Inflammatory macrophage treated with lipopolysaccharide for 1 hour (primary cell): ENCODE results near the gene EFHC2.

ENCODE experiments used
- DNase-seq, 2 donors: peaks; one replicate each; pipeline ENCODE4 v3.0.0-alpha.2; 2020 to 2022

EFHC2 gene, protein sequence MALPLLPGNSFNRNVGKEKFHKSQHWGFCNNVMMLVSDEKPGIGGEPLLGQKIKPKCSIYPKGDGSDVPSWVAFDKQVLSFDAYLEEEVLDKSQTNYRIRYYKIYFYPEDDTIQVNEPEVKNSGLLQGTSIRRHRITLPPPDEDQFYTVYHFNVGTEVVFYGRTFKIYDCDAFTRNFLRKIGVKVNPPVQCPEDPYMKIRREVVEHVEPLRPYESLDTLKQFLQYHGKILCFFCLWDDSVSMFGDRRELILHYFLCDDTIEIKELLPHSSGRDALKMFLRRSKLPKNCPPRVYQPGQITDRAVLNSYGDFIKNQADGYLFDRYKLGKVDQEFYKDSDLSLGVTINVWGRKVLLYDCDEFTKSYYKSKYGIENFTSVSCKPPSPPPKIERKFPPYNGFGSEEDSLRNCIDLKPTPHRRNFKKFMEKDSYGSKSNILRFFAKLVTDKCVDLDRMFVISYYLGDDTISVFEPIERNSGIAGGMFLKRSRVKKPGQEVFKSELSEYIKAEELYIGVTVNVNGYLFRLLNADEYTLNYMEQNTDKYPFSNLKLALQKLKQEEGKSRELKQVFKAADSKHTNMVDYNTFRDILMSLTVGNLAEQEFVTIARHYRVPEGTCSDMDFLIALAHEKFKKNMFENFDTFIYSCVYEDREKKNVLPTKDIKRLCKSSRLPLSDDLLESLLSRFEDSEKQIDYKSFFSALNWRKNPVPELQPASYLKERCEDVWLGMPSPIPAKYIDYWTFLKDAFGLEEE

DNA sequence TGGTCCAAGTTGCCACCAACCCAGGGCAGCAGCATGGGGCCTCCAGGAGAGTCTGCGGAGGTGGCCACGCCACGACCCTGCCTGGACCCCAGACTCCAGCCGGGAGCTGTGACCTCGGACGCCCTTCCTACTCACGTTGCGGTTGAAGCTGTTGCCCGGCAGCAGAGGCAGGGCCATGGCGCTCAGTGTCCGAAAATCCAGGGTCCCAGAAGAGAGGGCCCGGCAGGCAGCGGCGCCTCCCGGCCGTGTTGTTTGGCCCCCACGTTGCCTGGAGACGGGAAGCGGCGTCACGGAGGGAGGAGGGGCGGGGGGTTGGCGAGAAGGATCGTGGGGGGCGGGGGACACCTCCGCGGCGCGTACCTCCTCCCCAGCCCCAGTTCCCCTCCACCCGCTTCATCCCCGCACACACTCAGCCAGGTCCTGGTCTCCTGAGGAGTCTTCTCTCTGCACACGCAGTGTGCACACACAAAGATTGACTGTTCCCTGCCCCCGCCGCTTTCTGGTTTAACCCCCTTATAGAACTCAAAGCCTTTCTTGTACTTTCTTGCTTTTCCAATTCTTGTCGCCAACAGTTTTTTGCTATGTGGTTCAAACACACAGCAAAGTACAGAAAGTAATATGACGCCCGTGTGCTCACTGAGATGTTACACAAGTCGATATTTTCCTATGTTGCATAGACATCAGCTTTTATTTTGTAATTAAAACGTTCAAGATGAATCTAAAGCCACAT is at the start of gene EFHC2:
TSS of gene EFHC2 (minus strand) at position 261 of the 730 bp plus-strand sequence. CDS start at position 177, 84 bp downstream.
- peak; percentile 71 to 74 for DNase-seq

DNA sequence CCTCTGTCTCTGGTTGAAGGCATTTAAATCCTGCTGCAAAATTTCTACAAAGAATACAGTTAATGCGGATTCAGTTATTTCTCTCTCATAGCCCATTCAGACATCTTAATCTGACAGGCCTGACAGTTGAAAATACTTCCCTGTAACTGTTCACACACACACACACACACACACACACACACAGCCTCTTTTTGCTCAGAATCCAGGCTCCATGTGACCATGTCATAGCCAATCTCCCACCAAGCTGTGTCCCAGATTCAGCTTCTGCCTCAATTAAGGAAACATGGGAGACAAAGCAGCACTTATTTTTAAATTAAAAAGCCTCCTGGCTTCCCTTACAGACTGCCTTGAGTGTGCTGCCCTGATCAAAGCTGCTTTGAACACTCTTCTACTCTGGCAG is 49.3 kb upstream of the EFHC2 start:
- DNase-seq: no peak

DNA sequence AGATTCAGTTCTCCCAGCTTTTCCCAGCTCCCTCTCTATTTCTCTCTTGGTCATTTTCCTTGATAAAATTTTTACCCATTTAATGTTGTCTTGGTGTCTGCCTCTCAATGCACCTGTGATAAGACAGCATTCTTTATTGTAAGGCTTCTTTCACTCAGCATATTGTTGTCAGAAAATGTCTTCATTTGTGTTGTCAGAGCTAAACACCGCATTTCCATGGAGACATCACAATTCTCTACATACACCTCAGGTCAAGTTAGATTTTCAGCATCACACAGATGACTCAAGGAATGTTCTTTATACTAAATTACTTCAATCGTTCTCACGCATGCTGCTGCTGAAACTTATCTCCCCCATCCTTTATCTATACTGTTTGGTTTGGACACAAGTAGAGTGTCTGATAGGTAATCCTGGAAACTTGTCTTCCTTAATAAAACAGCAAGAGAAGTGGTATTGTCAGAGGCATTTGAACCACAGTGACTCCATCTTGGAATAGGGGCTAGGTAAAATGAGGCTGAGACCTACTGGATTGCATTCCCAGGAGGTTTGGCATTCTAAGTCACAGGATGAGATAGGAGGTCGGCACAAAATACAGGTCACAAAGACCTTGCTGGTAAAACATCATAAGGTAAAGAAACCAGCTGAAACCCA is 41.3 kb upstream of the EFHC2 start:
- no peak for DNase-seq

DNA sequence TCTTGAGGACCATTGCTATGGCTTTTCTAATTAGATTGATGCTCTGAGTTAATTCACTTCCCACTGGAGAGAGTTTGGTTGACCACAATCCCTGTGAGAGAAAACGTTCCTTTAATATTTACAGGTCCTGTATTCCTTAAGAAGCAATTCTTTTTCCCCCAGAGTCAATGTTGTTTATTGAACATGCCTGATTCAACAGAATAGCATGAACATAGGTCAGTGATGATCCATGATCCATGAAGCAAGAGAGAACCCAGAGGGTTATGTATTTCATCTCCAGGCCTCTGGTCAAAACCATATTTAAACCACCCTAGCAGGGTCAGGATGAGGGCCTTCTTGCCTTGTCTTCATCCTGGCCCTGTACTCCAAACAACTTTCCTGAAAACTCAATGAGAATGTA is 39.4 kb upstream of the EFHC2 start:
- DNase-seq: no peak

DNA sequence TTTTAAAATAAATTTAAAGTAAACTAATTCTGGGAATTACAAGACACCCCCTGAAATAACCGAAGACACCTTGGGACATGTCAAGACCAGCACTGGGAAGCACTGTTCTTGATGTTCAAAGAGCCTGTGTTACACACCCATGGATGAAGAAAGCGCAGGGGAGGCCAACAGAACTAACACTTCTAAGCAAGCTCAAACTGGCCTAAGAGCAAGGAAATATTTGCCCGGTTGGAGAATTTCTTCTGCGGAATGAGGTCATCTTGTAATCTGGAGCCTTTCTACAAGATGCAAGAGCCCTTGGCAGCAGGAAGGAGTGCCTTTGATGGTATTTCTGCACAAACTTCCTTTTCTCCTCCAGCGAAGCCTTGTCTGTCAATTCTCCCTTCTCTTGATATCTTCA is 9.3 kb upstream of the EFHC2 start:
- DNase-seq: no peak

DNA sequence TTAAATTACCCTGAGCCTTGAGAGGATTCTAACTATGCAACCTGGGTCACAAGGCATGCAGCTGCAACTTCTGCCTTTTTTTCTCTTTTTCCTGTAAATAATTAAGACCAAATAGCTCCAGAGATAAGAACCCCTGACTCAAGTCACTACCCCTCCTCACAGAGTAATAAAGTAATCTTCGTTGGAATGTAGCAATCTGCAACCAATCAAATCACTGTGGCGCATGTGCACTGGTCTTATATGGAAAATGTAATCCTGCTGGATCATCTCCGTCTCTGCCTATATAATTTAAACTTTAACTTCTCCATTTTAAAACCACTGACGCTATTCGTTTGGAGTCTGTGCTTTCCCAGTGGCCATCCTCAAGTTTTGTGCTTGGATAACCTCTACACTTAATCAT is 6.1 kb upstream of the EFHC2 start:
- DNase-seq: no peak

DNA sequence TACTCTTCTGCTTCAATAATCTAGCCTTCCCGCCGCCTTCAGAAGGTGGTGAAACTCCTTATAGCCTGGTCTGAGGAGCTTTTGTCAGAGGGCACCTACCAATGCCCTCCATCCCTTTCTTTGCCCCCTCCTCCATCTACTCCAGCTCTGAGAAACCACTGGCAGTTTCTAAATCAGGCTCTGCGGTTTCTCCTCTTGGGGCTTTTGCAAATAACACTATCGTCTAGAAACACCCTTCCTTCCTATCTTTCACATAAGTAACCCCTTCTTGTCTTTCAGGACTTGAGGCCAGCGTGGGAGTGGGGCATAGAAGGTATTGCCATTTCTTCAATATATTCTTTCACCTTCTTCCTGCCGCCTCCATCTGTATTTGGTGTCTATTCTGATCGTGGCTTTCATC is 1.2 kb upstream of the EFHC2 start:
- peak in 1 of 2 donors; percentile 12 for DNase-seq

DNA sequence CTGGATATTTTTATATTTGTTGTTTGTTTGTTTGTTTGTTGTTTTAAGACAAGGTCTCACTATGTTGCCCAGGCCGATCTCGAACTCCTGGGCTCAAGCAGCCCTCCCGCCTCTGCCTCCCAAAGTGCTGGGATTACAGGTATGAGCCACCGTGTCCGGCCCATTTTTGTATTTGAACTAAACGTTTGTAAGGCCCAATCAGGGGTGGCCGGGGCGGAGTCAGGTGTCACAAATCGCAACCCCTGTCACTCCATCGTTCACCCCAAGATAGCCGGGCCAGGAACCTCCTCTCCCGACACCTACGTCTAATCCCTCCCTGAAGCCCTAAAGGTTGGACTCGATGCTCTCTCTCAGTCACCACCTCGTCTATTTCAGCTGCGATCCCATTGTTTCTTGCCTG is 722 bp upstream of the EFHC2 start:
- peak in 1 of 2 donors; percentile 17 for DNase-seq

DNA sequence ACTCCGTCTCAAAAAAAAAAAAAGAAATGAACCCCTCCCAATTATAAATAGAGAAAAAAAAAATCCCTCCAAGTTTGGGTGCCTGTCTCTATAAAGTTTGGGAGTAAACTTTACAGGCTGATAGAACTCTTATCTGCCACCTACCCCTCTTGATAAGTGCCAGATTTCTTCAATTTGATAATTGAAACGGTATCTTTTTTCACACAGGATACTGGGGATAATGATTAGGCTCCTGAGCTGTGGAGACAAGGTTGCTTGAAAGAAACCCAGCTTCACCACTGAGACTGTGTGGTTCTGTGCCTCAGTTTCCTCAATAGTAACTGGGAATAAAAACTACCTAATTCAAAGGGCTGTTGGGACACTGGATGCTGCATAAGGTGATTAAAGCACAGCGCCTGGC is 606 bp downstream of the EFHC2 start:
- DNase-seq: no peak

DNA sequence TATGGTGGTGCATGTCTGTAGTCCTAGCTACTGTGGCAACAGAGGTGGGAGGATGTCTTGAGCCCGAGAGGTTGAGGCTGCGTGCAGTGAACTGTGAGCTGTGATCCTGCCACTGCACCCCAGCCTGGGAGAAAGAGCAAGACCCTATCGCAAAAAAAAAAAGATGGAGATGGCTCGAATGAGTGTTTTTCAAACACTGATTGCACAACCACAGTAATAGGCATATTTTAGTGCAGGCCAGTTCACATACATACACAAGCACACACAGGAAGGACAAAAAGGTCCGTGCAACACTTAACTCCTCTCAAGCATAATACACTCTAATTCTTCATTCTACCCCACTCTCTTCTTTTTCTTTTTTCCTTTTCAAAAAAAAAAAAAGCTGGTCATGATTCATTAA is 5.1 kb downstream of the EFHC2 start:
- no peak for DNase-seq

DNA sequence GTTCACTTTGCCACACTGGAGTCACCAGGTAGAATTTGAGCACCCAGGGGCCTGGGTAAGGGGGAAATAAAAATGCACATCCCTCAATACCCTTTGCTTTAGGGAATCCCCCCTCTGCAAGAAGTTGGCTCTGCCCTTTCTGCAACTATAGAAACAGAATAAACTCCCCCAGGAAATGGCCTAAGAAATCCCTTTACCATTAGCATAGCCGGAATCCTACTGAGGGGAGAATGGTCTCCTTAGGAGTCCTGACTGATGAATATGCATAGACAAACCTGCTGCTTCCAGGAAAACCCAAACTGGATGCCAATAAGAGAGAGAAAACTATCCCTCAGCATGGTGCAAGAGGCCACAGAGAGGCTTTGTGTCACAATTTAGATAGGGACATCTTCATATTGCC is 11.0 kb downstream of the EFHC2 start:
- no peak for DNase-seq

DNA sequence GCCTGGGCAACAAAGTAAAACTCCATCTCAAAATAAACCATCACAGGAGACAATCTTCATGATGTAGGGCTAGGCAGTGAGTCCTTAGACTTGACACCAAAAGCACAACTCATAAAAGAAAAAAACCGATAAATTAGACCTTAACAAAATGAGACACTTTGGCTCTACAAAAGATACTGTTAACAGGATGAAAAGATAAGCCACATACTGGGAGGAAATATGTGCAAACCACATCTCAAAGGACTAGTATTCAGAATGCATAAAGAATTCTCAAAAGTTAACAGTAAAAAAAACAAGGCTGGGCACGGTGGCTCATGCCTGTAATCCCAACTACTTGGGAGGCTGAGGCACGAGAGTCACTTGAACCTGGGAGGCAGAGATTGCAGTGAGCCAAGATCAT is 13.2 kb downstream of the EFHC2 start:
- DNase-seq: no peak

DNA sequence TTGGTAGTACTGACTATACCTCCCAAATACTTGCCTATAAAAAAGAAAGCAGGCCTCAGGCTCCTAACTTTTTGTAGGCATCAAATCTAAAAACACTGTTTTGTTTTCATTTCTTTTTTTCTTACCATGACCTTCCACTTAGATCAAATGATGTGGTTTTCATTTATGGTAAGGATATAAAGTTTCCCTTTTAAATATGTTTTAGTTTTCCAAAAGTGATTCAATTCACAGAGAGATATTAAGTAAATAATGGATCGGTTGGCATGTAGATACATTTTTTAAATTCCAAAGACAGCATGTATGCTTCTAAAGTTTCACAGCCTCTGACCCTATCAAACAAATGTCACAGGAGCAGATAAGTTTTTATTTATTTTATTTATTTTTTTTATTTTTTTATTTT is 23.9 kb downstream of the EFHC2 start:
- DNase-seq: no peak

DNA sequence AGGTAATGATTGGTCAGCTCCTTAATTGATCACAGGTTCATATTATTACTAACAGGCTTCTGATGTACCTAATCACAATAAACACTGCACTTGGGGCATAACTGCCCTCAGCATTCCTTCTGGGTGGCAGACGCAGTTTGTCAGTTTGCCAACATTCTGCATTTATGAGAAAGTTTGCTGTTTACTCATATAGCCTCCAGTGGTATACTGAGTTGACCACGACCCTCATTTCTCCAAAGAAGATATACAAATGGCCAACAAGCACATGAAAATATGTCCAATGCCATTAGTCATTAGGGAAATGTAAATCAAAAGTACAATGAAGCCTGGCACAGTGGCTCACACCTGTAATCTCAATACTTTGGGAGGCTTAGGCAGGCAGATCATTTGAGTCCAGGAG is 26.3 kb downstream of the EFHC2 start:
- no peak for DNase-seq

DNA sequence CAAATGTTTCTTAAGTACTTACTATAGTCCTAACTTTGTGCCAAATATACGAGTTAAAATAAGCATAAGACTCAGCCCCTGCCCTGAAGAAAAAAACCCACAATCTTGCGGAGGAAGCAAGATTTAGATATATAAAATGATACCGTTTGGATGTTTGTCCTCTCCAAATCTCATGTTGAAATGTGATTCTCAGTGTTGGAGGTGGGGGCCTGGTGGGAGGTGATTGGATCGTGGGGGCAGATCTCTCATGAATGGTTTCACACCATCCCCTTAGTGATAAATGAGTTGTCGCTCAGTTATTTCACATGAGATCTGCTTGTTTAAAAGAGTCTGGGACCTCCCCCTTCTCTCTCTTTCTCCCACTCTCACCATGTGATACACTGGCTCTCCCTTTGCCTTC is 28.7 kb downstream of the EFHC2 start:
- DNase-seq: no peak

DNA sequence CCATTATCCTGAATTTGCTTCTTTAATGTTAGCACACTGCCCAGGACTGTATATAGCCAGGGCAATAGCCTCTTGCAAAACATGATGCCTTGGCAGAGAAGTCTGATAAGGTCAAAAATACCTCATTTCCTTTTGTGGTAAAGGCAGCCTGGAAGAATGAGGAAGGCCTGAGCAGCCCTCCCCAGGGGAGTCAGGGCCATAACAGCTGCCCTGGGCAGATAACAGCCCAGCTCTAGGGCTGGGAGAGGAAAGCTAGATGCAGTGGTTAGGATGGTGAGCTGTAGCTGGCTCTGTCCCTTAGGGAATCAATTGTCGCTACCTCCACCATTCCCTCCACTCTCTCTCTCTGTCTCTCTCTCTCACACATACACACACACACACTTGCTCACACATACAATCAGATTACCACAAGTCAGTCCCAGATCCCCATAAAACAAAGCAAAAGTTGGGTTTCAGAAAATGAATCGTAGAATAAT is 29.2 kb downstream of the EFHC2 start:
- peak; percentile 10 to 33 for DNase-seq

DNA sequence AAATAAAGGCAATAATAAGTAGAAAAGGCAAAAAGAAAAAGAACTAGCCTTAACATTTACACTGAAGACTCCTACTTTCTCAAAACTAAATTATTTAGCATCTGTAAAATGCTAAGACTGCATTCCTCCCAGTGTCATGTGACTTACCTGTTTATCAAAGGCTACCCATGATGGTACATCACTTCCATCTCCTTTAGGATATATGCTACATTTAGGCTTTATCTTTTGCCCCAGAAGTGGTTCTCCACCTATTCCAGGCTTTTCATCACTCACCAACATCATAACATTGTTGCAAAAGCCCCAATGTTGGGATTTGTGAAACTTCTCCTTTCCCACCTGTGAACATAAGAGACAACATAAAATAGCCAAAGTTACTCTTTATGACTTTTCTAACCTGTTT is 31.1 kb downstream of the EFHC2 start:
- DNase-seq: no peak

DNA sequence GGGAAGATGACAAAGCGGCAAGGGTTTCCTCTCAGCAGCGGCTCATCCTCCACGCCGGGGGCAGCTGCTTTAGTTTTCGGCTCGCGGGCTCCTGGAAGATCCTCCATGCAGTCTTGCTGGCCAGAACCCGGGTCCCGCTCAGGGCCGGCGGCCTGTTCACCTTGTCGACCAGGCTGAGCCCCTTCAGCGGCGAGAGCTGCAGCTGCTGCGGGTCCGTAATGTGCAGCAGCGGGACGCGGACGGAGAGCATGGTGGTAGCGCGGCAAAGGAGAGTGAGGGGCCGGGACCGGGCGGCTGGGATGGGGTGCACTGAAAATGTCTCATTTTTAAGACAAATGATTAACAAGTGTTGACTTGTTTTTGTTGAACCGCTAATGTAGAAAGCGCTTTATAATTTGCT is 33.2 kb downstream of the EFHC2 start:
- DNase-seq: no peak

DNA sequence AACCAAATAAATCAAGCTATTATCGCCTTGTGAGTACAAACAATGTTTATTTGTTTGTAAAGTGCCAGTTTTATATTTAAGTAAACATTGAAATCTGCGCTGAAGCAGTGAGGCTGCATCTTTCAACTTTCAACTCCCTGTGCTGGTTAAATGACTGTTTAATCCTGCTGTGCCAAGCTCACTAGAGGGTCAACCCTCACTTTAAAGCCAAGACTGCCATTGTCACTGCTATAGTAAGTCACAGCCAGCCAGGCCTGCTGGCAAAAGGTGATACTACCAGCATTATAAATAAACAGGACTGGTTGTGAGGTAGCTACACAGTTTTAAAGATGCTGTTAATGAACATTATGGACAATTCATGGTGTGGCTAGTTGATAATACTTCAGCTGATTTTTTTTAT is 34.6 kb downstream of the EFHC2 start:
- no peak for DNase-seq

DNA sequence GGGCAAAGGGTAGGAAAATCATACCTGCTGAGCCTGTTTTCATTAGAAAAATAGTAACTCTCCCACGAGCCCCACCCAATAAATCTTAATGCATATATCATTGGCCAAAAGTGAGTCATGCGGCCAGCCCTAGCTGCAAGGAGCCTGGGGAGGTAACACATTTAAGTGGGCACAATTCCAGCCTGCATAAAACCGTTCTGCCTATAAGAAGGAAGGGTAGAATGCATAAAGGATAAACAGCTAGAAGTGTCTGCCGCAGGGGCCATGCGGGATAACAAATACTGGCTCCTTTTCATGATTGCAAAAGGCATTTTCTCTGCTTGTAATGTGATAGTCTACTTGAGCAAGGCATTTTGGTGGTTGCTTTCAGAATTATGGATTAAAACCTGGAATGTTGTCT is 37.1 kb downstream of the EFHC2 start:
- no peak for DNase-seq

DNA sequence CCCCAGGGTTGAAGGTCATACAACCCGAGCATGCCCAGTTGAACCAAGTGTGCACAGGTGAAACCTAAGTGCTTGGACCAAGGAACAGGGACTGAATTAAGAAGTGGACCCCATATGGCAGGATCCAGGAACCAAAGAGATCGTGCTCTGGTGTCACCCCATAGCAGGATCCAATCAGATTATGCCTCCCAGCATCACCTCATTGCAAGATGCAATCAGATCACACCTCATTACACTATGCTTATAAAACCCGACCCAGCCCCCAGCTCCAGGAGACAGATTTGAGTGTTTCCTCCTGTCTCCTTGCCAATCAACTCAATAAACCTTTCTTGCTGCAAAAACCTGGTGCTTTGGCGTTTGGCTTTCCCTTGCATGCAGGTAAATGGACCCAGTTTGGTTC is 37.6 kb downstream of the EFHC2 start:
- DNase-seq: no peak

DNA sequence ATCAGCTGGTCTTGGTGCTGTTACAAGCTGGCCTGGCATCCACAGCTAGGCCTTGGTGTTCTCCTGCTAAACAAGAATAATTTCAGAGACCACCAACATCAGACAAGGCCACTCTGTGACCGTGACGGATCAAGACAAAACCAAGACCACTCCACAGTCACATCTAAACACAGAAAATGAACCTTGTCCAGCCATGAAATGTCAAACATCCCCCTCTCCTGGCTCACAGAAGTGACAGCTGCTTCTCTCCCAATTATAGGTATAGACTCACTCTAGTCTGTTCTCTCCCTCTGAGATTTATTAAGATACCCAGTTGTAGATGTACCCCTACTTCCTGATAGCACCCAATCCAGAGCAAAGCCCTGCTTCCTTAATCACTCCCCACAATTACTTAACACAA is 40.4 kb downstream of the EFHC2 start:
- DNase-seq: no peak

DNA sequence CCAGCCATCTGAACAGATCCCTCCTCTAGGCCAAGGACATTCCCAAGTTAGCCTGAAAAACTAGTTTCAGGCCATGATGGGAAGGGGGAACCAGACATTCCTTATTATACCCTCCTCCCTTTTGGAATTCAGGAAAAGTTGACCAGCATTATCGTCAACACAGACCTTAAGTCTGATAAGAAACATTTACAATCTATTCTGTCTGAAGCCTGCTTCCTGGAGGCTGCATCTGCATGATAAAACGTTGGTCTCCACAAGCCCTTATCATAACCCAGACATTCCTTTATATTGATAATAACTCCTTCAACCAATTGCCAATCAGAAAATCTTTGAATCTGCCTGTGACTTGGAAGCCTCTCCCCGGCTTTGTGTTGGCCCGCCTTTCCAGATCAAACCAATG is 44.3 kb downstream of the EFHC2 start:
- no peak for DNase-seq
